Pancreas (tissue), 10 donors: ENCODE data around the gene IGSF21. TPM values are rescaled to one million over a fixed set of nuclear protein-coding genes. Genes with fewer than 3 reads are reported as not detected.

Experiments used
- ATAC-seq, 4 donors: fragments of 200-7000 bp; cut with Tn5 transposase; one replicate each; pipeline versions ENCODE4 v1.8.0 to v1.9.1; 2020; ENCODE audit warnings: mild to moderate bottlenecking in 4 of 4, moderate library complexity in 4 of 4
- DNase-seq, 6 donors: peaks; one replicate each; pipeline ENCODE4 v3.0.0-alpha.2; 2020
- FAIRE-seq: peaks from 2 replicates; lab custom pipeline; 2012; peaks lifted over from hg19 to GRCh38; lab: Jason Lieb, UNC
- H3K27ac ChIP-seq, 4 donors: fragments of 200-600 bp; sonication (generic); 1 replicate in 3 of 4; 2 replicates in 1 of 4; pipeline versions ENCODE4 v1.5.0 to v1.8.0; 2020
- H3K27me3 ChIP-seq, 4 donors: fragments of 200-600 bp; one replicate each; pipeline ENCODE4 v1.8.0; 2021
- H3K36me3 ChIP-seq, 3 donors: fragments of 200-600 bp; sonication (generic) in 1 of 3; one replicate each; pipeline versions ENCODE4 v1.5.0 to v1.8.0; 2020 to 2021
- H3K4me1 ChIP-seq, 3 donors: fragments of 200-600 bp; one replicate each; pipeline ENCODE4 v1.8.0; 2021
- H3K4me3 ChIP-seq, 4 donors: fragments of 200-600 bp; sonication (generic) in 2 of 4; one replicate each; pipeline versions ENCODE4 v1.5.0 to v1.8.0; 2020 to 2021
- H3K9me3 ChIP-seq, 4 donors: fragments of 200-600 bp; one replicate each; pipeline ENCODE4 v1.8.0; 2021
- WGBS, 2 donors: extraction: QIAGEN DNeasy Blood & Tissue Kit; methylation state at CpG; one replicate each; pipeline ENCODE4 v1.1.7; 2013; 5-methylcytosine and 5-hydroxymethylcytosine counted together
- intact Hi-C, 3 donors: fragments of 100-400 bp; cut with DNase I; formaldehyde crosslinking; loops; one replicate each; pipeline versions ENCODE4 v1.11.1 to v1.14.2; 2022
- polyA plus RNA-seq, 2 donors: library from polyadenylated mRNA; stranded (reverse); fragments of 200-250 nt; gene quantifications; one replicate each; pipeline ENCODE4 v1.2.3, GENCODE V29; 2013
- total RNA-seq, 6 donors: library from RNA; stranded (reverse); fragmentation: NEBNext Ultra II Directional in 4 of 6; extraction: Animal tissue kit (Norgen Biotek cat#: 25700) in 4 of 6; gene quantifications; one replicate each; pipeline versions ENCODE4 v1.2.1 to v1.2.4, GENCODE V29; 2021 to 2023
- TF ChIP-seq, protein P1 (sequence below), 4 donors: fragments of 200-600 bp; sonication (generic) in 3 of 4; IDR thresholded peaks; one replicate each; pipeline versions ENCODE4 v1.5.0 to v1.8.0; 2021; ENCODE audit warnings: antibody characterized with exemption in 4 of 4
- donor health status: healthy with polysubstance abuse.
- donor health status: DM: no; HTN: no; CAD: no; lungs with moderate emphysema.
- donor health status: DM: no; HTN: no; CAD: no.
- donor health status: control.
- donor health status: control.
- donor health status: Bipolar disorder and iron deficiency.
- donor health status: DM: yes; HTN: yes; CAD: no.
- donor health status: DM: no; HTN: no; CAD: no.
- donor health status: DM: no; HTN: no; CAD: no.
- donor health status: DM: yes; HTN: yes; CAD: no.

Gene IGSF21
- total and polyA plus RNA-seq, 8 donors = 0.28 to 1.3 (median 0.92) TPM; not detected in 1

DNA sequence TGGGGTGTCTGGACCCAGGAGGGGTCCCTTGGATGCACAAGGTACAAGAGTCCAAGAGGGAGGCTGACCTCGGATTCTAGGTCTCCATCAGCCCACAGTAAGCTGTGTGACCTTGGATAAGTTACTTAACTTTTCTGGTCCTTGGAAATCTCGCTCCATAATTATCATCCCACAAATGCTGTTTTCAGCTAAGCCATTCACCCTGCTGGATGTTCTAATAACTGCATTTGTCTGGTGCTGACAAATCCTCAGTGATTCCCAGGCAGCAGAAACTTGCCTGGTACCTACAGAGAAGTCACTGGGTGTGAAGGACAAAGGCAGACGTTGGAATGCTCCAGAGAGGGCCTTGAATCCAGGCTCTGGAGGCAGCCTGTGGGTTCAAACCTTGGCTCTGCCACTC lies 89.7 kb downstream of the IGSF21 start:
- Histone ChIP-seq H3K27ac (no peak overlapping the region), H3K9me3 (no peaks in the 10 kb centered on the region), H3K36me3 (no peaks in the 10 kb centered on the region), H3K4me1 (no peaks in the 10 kb centered on the region), H3K27me3 (peaks cover 0 to 4% (median 0%) of the 10 kb centered on the region in 4 donors), H3K4me3 (no peak overlapping the region)
- ATAC-seq (no peak), DNase-seq (no peak), FAIRE-seq (no peak)
- intact Hi-C loops = no loop called here
- 38 to 55% methylated on average over 3 of the region's 3 CpGs for WGBS, 2 donors
- TF ChIP-seq, protein P1, sequence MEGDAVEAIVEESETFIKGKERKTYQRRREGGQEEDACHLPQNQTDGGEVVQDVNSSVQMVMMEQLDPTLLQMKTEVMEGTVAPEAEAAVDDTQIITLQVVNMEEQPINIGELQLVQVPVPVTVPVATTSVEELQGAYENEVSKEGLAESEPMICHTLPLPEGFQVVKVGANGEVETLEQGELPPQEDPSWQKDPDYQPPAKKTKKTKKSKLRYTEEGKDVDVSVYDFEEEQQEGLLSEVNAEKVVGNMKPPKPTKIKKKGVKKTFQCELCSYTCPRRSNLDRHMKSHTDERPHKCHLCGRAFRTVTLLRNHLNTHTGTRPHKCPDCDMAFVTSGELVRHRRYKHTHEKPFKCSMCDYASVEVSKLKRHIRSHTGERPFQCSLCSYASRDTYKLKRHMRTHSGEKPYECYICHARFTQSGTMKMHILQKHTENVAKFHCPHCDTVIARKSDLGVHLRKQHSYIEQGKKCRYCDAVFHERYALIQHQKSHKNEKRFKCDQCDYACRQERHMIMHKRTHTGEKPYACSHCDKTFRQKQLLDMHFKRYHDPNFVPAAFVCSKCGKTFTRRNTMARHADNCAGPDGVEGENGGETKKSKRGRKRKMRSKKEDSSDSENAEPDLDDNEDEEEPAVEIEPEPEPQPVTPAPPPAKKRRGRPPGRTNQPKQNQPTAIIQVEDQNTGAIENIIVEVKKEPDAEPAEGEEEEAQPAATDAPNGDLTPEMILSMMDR (IDR thresholded peaks at IDR 0.05) = no peak

DNA sequence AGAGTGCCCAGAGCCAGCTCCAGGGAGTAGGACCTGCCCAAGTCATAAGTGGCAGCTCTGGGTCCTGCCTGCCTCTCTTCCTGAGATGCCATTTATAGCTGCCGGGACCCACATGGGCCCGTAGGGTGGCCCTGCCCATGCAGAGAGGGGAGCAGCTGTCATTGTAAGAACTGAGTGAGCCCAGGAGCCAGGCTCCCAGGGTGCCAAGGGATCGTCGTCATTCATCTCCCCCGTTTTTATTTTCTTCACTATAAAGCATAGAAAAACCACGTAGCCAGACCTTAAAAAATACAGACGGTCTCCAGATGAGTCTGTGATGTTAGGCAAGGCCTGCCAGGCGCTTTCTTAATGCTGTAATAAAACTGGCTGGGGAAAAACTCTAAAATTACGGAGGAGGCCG lies 90.7 kb downstream of the IGSF21 start:
- Histone ChIP-seq H3K27ac (no peak overlapping the region), H3K4me3 (no peak overlapping the region), H3K4me1 (no peaks in the 10 kb centered on the region), H3K27me3 (peaks cover 0 to 4% (median 0%) of the 10 kb centered on the region in 4 donors), H3K9me3 (no peaks in the 10 kb centered on the region), H3K36me3 (no peaks in the 10 kb centered on the region)
- FAIRE-seq (no peak), DNase-seq (no peak), ATAC-seq (no peak)
- WGBS, 2 donors = 50 to 59% methylated on average over 10 of the region's 10 CpGs
- intact Hi-C loops = no loop called here
- TF ChIP-seq, protein P1 (IDR thresholded peaks at IDR 0.05) = no peak

DNA sequence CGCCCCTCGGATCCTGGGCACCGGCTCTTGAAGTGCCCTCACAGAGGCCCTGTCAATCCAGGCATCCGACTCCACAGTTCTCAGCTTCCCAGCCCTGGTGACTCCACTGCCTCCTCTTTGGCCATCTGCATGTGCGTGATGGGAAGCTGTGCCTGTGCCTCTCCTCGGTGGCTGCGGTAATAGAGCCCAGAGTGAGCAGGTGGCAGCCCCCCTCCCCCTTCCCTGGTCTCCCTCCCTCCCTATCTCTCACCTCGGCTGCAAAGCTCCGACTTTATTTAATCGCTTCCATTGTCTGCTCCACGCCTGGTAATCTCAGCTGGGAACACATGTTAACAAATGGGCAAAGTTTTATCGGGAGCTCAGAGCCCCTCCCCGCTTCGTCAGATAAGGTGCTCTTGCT lies 91.9 kb downstream of the IGSF21 start:
- intact Hi-C loops = no loop called here
- Histone ChIP-seq H3K9me3 (no peaks in the 10 kb centered on the region), H3K36me3 (no peaks in the 10 kb centered on the region), H3K27ac (no peak overlapping the region), H3K4me1 (no peaks in the 10 kb centered on the region), H3K4me3 (no peak overlapping the region), H3K27me3 (peaks cover 0 to 4% (median 0%) of the 10 kb centered on the region in 4 donors)
- DNase-seq = no peak
- no peak for ATAC-seq
- 12 to 13% methylated on average over 12 to 14 of the region's 14 CpGs for WGBS, 2 donors
- no peak for FAIRE-seq
- TF ChIP-seq, protein P1 (IDR thresholded peaks at IDR 0.05) = no peak

DNA sequence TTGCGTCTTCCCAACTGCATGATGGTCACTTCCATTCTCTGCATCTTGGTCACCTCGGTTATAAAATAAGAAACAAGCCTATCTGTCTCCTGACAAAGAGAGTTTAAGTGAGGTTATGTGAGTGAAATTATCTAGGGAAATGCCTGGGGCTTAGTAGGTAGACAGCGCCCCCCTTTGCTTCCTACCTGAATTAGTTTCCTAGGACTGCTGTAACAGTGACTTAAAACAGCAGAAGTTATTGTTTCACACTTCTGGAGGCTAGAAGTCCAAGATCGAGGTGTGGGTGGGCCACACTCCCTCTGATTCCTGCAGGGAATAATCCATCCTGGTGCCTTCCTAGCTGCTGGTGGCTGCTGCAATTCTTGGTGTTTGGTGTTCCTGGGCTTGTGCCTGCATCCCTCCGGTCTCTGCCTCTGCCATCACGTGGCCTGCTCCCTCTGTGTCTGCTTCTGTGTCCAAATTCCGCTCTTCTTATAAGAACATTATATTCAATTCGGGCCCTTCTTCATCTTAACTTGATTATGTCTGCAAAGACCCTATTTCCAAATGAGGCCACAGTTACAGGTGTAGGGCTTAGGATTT lies 92.6 kb downstream of the IGSF21 start:
- no peak for FAIRE-seq

DNA sequence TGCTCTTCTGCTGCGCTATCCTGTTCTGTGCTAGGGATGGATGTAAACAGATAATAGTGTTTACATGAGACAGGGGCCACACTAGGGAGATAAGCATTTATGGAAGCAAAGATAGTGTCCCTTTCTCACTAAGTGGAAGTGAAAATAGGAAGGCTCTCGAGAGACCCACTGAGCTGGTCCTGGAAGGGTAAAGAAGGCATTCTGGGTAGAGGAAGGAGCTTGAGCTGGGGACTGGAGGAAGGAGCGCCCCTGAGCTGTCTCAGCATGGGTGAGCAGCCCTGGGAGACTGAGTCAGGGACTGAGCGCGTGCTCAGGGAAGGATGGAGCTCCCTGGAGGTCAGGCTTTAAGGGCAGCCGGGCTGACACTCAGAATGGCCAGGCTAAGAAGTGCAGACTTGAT lies 93.3 kb downstream of the IGSF21 start:
- Histone ChIP-seq H3K9me3 (no peaks in the 10 kb centered on the region), H3K27ac (no peak overlapping the region), H3K36me3 (no peaks in the 10 kb centered on the region), H3K27me3 (peaks cover 0 to 4% (median 0%) of the 10 kb centered on the region in 4 donors), H3K4me3 (no peak overlapping the region), H3K4me1 (no peaks in the 10 kb centered on the region)
- WGBS, 2 donors = 46 to 52% methylated on average over 6 of the region's 6 CpGs
- FAIRE-seq (no peak), ATAC-seq (peak in 1 of 4 donors; percentile 57), DNase-seq (no peak)
- TF ChIP-seq, protein P1 (IDR thresholded peaks at IDR 0.05) = no peak
- intact Hi-C loops = no loop called here

More for the DNA sequence above, 92.6 kb downstream of the IGSF21 start:
- Histone ChIP-seq H3K9me3 (no peaks in the 10 kb centered on the region), H3K36me3 (no peaks in the 10 kb centered on the region), H3K4me3 (no peak overlapping the region), H3K27me3 (peaks cover 0 to 4% (median 0%) of the 10 kb centered on the region in 4 donors), H3K27ac (no peak overlapping the region), H3K4me1 (no peaks in the 10 kb centered on the region)
- no peak for DNase-seq
- WGBS, 2 donors = 43 to 53% methylated on average over 8 of the region's 8 CpGs
- no peak for ATAC-seq
- intact Hi-C loops = no loop called here
- TF ChIP-seq, protein P1 (IDR thresholded peaks at IDR 0.05) = no peak
